Glomerular endothelial cell (primary cell): ENCODE data around the gene DNAJB13. TPM values are rescaled to one million over a fixed set of nuclear protein-coding genes. Genes with fewer than 3 reads are reported as not detected.

Experiments used
- DNase-seq: peaks from one replicate; pipeline ENCODE4 v3.0.0-alpha.2; 2011; ENCODE audit warnings: low read depth, low spot score; ENCODE audit errors: extremely low read depth
- total RNA-seq: library from RNA; depleted of rRNA; stranded (reverse); fragments of >200 nt; gene quantifications from 2 replicates; pipeline ENCODE4 v1.2.3, GENCODE V29; 2015

Gene DNAJB13
- total RNA-seq, 1 donor from 2014 or later, result not detected

DNA sequence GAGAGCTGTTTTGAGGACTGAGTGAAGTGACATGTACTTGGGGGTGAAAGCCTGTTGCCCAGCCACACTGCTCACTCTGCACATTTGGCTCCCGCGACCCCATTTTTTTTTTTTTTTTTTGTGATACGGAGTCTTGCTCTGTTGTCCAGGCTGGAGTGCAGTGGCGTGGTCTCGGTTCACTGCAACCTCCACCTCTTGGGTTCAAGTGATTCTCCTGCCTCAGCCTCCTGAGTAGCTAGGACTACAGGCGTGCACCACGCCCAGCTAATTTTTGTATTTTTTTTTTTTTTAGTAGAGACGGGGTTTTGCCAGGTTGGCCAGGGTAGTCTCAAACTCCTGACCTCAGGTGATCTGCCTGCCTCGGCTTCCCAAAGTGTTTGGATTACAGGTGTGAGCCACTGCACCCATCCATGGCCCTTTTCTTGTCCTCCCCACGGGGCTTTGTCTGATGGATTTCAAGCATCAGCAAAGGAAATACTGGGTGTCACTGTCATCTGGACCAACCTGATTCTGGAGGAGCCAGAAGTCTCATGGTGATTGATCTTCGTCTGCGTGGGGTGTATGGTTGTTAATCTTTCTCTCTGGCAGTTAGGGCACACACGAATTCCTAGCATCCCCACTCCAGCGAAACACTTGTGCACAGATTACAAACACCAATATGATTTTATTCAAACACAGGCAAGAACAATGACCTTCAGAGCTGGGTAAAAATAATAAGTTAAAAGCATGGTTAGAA is 61.4 kb downstream of the DNAJB13 start:
- DNase-seq, result no peak

DNA sequence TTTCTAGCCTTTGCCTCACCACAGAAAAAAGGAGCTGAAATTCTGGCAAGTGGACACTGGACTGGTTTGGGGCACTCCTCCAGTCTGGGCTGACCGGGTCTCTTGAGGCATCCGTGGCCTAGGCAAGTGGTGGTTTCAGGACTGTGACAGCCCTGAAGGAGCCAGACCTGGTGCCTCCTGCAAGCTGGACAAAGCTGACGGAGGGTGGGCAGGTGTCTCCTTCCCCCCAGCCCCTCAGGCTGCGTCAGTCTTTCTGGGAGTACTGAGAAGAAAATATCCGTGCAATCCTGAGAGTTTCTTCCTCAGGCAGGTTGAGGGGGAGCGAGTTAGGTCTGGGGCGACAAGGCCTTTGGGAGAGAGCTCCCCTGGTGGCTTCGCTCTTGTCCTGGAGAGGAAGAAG is 62.3 kb downstream of the DNAJB13 start:
- no peak for DNase-seq

DNA sequence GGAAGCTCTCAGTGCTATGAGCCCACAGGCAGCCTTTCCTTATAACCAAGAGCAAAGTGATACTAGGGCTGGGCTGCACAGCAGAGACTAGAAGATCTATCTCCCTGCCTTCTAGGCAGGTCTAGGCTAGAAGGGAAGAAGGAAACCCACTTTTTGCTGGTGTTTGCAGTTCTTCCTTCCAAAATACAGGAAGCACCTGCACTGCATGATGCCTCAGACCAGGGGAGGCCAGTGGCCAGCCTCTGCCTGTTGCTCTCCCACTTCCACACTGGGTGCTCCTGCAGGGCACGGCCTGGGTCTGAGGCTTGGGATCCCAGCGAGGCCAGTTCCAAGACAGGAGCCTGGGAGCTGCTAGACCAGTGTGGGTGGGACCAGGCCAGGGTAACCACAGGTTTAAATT is 64.1 kb downstream of the DNAJB13 start:
- no peak for DNase-seq

DNA sequence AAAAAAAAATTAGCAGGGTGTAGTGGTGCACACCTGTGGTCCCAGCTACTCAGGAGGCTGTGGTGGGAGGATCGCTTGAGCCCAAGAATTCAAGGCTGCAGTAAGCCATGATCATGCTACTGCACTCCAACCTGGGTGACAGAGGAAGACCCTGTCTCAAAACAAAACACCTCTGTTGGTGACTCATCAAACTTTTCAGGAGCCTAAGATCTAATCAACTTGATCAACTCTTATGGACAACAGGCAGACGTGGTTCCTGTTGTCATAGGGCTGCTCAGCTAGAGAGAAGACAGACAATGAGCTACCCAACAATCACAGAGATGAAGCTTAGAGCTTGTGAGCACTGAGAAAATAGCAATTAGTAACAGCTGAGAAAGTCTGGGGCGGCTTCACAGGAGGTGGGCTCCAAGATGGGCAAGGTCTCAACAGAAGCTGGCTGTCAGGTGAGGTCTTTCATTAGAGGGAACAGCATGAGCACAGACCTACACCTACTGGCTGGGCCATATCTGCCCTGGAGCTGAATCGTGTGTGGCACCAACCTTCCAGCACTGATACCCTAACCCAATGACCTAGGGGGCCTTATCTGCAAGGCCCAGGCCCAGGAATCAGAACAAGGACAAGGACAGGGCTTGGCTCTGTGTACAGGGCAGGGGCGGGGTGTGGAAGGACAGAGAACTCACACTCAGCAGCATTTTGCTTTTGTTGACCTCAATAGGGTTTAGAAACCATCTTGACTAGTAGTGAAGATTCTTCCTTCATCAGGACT is 65.3 kb downstream of the DNAJB13 start:
- DNase-seq, result no peak

DNA sequence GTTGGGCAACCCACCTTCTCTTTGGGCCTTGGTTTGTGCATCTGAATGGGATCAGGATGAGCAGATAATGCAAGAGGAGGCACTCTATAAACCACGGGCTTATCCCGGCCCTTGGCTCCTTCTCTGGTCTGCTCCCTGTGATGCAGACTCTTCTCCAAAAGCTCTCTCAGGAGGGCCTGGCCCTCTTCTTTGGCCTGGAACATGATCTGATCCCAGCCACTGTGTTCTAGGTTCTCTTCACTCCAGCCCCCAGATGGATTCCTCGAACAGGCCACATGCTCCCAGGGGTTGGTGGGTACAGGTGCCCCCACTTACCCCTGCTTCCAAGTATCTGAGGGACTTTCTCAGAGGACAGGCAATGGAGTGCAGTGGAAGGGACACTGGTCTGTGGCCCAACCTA is 66.8 kb downstream of the DNAJB13 start:
- DNase-seq, result no peak

DNA sequence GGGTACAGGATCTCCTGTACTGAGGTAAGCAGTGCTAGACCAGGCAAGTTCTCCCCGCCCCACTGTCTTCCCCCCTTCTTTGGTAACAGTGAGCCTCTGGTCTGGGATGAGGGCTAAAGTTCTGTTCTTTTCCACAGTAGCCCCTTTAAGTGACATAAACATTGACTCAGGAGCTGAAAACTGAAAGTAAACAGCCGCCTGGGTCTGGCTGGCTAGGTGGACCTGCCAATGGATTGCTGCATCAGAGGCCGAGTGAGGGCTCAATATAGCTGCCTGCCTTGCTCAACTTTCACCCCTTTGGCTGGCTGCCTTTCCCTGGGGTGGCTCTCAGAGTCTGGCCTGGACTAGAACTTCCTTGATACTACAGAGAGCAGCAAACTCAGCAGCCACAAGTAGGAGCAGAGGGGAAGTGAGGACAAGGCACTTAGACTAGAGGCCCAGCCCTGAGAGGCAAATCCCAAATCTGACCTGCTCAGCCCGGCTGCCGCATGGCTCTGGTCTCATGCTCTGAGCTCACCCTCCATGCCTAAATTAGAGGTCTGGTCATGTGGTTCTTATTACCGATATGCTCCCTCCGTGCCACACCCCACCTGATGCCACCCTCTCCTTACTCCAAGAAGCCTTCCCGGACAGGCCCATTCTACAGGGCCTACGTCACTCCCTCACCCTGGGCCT is 67.6 kb downstream of the DNAJB13 start:
- no peak for DNase-seq

DNA sequence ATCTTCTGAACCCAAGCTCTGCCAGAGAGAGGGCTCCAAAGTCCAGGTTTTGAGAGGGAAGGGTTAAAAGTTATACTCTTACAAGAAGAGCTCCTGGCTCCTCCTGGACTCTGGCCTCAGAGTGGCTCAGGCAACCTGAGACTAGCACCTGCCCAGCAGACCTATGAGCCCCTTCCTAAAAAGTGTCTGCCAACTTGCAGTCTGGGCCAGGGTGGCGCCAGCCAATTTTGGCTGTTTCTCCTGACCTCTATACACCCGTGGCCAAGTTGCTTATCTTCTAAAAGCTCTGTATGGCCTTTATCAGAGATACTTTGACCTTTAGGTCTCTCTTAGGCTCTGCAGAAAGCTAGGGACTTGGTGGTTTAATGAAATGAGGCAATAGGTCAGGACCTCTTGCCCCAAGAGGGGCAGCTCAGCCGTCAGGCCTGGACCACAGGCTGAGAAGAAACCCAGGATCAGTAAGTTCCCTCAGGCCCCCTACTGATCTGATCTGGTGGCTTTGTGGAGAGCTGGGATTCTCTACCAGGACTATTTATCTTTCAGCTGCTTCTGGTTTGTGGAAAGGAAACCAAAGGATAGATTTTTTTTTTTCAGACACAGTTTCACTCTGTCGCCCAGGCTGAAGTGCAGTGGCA is 68.4 kb downstream of the DNAJB13 start:
- no peak for DNase-seq

DNA sequence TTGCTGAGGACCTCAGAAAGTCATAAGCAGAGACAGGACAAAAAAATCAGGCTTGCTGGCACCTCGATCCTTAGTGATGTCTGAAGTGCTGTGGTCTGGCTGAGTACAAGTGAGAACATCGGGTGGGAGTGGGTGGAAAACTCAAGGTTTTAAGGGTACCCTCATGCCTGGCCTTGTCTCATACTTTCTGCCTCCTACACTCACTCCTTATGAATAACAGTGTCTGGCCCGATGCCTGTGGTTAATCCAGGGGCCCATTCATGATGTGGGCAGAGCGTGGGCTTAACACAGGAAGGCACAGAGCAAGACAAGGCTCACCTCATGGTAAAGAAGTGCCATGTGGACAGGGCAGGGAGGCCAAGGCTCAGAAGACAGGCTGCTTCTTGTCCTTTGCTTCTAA is 69.0 kb downstream of the DNAJB13 start:
- no peak for DNase-seq

Other genes starting within 250 kb of the DNAJB13 start
- 182 and 235 TPM in 2 replicates for gene RAB6A, start 190.0 kb upstream of the DNAJB13 start, total RNA-seq
- gene MRPL48, start 163.2 kb upstream of the DNAJB13 start, total RNA-seq, result 31.7 and 45.2 TPM in 2 replicates
- 63.8 and 80.3 TPM in 2 replicates for gene COA4, start 74.2 kb upstream of the DNAJB13 start, total RNA-seq
- gene PAAF1, start 74.0 kb upstream of the DNAJB13 start, total RNA-seq, result 14.8 and 16.7 TPM in 2 replicates
- 15.3 and 23.7 TPM in 2 replicates for gene UCP2, start 31.8 kb downstream of the DNAJB13 start, total RNA-seq
- 0.10 and 1.4 TPM in 2 replicates for gene UCP3, start 58.1 kb downstream of the DNAJB13 start, total RNA-seq
- gene C2CD3, start 220.0 kb downstream of the DNAJB13 start, total RNA-seq, result 10.2 and 20.4 TPM in 2 replicates
- gene PPME1, start 220.3 kb downstream of the DNAJB13 start, total RNA-seq, result 33.3 and 37.8 TPM in 2 replicates